Activated CD8-positive, alpha-beta memory T cell treated with anti-CD3 and anti-CD28 coated beads, Interleukin-2, amount 50 U/mL, for 1 hour (primary cell): Measurements from ENCODE around the gene TMEM190.
"Not testable (repeated sequence)": the region's sequence is repeated elsewhere in the genome, so short reads cannot be mapped to it uniquely, and the experiment has no call there.

Source experiments
- DNase-seq: peaks from one replicate; pipeline ENCODE4 v3.0.0-alpha.2; 2020; ENCODE audit errors: extremely low read depth

Gene TMEM190

DNA sequence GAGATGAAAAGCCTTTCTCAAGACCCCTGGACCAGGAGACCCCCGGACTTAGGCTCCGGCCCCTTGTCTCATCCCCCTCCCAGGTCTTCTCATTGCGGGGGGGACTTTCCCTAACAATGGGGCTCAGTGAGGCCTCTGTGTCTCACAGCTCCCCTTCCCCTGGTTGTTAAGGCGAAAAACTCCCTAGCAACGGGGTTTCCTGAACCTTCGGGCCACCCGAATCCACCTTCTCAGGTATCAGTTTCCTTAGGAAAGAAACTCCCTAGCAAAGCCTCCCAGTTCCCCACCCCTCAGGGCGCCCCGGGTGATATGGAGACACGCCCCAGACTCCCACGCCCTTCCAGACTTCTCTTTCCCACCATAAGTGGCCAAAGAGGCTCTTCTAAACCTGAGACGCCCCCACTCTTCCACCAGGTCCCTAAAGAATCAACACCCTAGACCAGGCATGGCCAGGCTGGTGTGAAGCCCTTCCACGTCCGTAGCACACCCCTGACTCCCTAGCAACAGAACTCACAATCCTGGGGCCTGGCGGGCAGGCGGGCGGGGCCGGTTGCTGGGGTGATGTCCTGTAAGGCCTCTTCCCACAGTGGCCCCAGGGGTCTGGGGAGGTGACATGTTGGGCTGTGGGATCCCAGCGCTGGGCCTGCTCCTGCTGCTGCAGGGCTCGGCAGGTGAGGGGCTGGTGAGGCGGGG is at the start of gene TMEM190:
Gene TMEM190 (plus strand): TSS at position 586 of the 693 bp plus-strand sequence. CDS start 28 bp downstream, at position 614.
- DNase-seq, result no peak

DNA sequence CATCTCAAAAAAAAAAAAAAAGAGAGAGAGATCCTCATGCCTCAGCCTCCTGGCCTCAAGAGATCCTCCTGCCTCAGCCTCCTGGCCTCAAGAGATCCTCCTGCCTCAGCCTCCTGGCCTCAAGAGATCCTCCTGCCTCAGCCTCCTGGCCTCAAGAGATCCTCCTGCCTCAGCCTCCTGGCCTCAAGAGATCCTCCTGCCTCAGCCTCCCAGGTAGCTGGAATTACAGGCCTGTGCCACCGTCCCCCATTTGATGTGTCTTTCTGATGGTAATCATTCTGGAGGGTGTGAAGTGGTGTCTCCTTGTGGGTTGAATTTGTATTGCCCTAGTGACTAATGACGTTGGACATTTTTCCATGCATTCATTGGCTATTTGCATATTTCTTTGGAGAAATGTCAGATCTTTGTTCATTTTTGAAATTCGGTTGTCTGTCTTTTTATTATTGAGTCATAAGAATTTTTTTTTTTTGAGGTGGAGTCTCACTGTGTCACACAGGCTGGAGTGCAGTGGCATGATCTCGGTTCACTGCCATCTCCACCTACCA is 47.8 kb upstream of the TMEM190 start:
- not testable (repeated sequence) for DNase-seq

DNA sequence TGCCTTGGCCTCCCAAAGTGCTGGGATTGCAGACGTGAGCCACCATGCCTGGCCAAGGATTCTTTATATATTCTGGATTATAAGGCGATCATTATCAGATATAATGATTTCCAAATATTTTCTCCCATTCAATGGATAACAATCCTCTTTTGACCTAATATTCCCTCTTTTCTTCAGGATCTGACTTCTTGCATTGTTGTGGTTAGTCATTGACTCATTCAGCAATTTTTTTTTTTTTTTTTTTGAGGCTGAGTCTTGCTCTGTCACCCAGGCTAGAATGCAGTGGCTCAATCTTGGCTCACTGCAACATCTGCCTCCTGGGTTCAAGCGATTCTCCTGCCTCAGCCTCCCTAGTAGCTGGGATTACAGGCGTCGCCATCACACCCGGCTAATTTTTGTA is 46.8 kb upstream of the TMEM190 start:
- DNase-seq, result not testable (repeated sequence)

DNA sequence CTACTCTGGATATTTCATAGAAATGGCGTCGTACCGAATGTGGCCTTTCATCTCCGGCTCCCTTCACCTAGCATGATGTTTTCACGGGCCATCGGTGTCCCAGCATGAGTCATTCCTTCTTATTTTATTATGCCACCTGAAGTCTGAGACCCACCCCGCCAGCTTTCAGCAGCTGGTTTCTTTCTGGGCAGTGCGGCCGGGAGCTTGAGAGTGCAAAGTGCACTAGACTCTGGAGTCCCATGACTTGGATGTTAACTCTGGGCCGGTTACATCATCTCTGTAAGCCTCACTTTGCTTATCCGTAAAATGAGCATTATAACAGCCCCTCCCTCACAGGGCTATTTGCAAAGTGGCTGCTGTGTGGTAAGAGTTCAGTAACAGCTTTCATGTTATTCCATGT is 42.8 kb upstream of the TMEM190 start:
- no peak for DNase-seq

DNA sequence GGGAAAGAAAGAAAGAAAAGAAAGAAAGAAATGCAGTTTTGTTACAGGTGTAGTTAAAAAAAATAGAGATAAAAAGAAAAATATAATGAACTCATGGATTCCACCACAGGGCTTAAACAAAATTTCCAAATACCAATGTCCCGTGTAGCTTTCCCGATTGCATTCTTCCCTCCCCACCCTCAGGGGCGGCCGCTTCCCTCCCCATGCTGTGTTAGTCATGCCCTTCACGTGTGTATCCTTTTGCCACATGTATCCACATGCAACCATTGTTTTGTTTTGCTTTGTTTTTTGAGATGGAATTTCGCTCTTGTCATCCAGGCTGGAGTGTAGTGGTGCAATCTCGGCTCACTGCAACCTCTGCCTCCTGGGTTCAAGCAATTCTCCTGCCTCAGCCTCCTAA is 40.5 kb upstream of the TMEM190 start:
- DNase-seq, result no peak

DNA sequence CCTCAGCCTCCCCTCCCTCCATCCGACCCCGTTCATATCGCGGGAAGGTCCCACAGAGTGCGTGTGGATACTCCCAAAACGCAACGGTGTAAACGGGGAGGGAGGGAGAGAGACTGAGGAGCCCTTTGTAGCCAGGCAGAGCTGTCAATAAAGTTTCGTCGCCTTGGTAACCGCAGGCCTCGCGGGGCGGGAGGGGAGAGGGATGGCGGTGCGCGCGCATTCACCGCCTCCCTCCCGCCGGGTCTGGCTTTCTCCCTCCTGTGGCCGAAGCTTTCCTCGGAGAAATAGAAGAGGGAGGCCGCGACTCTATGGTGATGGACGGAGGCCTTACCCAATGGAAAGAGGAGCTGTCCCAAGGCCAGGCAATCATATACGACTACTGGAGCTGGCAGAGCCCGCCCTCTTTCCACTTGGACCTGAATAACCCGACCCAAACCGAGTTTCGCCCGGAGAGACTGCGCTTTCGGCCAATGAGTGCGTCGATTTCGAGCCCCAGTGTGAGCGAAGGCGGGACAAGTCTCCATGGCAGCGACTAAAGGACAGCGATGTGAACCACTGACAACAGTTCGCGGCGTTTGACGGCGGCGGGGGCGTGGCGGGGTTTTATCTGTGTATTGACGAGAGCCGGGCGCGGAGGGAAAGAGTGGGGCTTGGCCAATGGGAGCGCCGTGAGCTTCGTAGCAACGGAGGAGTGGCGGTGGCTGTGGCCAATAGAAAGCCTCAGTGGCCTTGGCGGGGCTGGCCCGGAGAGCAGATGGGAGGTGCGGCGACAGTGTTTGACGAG is 37.3 kb upstream of the TMEM190 start, which contains the start of gene KMT5C:
Gene KMT5C (plus strand): TSS at position 772 of the 784 bp plus-strand sequence. CDS start 2,061 bp downstream, outside the sequence.
- peak; percentile 100 for DNase-seq

DNA sequence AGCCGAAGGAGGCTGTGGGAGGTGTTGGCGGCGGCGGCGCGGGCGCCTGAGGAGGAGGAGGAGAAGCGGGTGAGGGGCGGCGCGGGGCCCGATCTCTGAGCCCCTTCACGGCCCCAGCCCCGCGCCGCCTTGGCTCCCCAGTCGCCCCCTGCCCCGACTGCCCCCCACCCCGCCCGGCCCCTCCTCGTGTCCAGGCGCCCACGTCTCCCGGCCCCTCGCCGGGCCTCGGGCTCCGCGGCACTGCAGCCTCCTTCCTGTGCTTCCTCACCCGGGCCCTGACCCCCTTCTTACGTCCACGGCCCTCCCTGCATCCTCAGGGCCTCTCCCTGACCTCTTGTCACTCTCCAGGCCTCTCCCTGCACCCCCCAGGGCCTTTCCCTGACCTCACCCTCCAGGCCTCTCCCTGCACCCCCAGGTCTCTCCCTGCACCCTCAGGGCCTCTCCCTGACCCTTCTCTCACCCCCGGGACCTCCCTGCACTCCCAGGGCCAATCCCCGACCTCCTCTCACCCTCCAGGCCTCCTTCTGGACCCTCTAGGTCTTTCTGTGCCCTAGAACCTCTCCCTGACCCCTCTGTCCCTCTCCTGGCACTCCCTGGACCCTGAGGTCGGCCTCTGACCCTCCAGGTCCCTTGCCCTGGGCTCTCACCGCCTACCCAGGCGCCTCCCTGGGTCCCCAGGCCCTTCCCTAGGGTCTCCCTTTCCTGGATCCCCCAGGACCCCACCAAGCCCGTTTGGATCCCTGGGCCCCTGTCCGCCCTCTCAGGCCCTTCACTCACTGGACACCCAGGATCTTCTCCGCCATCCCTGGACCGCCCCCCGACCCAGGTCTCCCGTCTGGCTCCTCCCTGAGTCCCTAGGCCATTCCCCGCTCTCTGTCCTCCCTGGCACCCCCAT is 36.5 kb upstream of the TMEM190 start:
- no peak for DNase-seq

DNA sequence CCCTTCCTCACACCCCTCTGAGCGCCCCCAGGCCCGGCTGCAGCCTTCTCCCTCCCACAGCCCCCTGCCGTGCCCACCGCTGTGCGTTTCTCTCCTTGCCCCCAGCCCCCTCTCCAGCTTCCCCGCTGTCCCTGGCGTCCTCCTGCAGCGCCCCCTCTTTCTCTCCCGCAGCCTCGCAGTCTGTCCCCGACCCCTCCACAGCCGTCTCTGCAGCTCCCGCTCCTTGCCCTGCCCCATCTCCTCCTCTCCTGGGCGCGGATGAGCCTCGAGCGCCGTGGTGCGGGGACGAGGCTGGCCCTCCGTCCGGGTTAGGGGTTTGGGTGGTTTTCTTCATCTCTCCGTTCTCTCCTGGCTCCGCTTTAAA is 35.9 kb upstream of the TMEM190 start:
- DNase-seq, result no peak

DNA sequence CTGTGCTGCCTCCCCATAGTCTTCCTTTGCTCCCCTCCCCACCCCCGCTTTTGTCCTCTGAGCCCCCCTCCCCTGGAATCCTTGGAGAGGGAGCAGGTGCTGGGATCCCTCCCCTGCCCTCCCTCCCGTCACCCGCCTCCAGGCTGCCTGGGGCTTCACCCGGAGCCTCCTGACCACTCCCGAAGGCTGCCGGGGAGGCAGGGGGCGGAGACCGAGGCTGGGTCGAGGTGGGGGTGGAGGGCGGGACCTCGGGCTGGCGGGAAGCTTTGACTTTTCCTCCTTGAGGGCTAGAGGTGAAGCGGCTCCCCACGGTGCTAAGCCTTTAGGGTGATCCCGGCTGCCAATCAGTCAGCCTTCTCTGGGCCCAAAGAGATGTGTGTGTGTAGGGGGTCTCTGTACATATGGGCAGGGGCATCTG is 35.4 kb upstream of the TMEM190 start:
- DNase-seq, result no peak

DNA sequence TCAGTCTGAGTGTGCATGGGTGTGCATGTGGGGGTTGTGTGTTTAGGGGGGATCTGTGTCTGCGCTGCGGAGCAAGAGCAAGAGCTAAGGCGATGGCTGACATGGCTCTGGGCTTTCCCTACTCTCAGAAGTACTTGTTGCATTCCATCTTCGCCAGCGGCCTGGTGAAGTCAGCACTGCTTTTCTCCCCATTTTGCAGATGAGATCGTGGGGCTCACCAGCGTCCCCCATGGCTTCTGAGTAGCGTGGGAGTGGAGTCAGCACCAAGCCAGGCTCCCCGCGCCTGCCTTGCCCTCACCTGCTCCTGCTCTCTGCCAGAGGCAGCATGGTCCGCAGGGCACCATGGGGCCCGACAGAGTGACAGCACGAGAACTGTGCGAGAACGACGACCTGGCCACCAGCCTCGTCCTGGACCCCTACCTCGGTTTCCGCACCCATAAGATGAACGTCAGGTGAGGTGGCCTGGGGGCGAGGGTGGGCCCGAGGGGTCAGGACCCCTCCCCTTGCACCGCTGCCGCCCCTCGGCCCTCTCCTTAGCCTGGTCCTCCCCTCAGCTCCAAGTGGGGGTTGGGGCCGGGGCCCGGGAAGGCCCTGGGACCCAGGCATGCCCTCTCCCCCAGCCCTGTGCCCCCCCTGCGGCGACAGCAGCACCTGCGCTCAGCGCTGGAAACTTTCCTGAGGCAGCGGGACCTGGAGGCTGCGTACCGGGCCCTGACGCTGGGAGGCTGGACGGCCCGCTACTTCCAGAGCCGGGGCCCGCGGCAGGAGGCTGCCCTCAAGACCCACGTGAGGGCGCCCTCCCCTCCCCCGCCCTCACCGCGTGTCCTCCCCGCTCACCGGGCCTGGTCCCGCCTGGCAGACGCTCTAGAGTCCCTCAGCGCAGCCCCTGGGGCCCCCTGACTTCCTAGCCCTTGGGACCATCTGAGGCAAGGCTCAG is 34.8 kb upstream of the TMEM190 start:
- DNase-seq, result no peak

DNA sequence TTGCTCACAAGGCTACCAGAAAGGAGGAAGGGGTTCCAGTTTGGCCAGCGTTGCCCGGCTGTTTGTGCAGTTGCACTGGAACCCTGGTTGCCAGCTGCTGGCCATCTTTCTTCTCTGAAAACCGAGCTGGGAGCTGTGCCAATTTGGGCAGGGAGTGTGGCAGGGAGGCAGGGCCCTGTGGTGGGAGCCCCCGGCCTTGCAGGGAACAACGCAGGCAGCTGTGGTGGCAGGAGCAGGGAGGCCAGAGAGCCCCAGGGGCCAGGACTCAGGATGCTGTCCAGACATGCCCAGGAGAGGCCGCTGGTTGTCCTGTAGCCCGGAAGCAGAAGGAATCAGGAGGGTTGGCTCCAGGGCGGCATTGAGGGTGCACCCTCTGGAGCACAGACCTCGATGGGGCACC is 32.2 kb upstream of the TMEM190 start:
- DNase-seq, result no peak

DNA sequence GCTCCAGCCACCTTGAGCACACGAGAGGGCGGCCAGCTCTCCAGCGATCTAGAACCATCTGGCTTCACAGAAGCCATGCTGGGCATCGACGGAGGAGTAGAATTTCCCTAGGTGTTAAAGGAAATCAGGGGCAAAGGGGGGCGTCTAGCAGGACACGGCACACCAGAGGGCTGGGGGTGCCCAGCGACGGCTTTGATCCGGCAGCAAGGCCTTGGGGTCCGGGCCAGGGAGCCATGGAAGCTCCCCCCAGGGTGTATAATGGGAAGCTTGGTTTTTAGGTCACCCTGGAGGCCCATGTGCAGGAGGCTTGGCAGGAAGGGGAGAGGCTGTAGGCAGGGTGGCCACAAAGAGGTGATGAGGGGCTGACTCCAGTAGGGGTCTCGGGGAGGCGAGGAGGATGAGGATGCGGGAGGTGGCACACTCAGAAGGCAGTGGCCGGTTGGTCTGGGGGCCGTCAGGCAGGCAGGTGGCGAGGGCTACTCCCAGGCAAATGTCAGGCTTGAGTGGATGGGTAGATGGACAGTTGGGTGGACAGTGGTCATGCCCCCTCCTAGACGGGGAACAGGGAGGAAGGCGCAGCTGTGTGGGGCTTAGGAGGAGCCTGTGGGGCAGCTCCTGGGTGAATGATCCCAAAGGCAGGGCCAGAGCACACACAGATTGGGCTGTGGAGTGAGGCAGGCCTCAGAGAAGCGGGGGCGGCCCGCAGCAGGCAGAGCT is 31.4 kb upstream of the TMEM190 start:
- DNase-seq, result no peak

DNA sequence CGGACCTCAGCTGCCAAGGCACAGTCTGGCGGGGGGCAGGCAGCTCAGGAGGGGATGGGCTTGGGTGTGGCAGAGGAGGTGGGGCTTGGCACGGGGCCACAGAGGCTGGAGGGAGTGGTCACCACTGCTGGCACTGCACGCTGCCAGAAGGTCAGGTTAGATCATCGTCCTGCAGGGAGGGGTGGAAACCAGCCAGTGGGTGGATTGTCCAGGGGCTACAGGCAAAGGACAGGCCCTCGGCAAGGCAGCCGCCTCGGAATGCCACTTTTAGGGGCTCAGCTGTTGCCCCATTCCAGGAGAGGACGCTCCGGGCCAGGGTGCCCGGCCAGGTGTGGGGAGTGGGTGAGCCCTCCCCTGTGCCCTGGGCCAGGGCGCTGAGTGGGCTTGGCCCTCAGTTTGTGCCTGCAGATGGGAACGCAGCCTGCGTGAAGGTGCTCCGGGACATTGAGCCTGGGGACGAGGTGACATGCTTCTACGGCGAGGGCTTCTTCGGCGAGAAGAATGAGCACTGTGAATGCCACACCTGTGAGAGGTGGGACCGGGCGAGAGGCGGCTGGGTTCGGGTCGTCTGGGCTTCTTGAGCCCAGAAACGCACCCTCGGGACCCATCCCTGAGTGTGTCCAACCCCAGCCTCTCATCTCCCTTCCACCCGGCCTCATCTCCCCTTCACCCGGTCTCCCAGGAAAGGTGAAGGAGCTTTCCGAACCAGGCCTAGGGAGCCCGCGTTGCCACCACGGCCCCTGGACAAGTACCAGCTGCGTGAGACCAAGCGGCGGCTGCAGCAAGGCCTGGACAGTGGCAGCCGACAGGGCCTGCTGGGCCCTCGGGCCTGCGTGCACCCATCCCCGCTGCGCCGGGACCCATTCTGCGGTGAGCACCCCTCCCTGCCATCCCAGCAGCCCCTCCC is 30.6 kb upstream of the TMEM190 start:
- DNase-seq, result no peak

DNA sequence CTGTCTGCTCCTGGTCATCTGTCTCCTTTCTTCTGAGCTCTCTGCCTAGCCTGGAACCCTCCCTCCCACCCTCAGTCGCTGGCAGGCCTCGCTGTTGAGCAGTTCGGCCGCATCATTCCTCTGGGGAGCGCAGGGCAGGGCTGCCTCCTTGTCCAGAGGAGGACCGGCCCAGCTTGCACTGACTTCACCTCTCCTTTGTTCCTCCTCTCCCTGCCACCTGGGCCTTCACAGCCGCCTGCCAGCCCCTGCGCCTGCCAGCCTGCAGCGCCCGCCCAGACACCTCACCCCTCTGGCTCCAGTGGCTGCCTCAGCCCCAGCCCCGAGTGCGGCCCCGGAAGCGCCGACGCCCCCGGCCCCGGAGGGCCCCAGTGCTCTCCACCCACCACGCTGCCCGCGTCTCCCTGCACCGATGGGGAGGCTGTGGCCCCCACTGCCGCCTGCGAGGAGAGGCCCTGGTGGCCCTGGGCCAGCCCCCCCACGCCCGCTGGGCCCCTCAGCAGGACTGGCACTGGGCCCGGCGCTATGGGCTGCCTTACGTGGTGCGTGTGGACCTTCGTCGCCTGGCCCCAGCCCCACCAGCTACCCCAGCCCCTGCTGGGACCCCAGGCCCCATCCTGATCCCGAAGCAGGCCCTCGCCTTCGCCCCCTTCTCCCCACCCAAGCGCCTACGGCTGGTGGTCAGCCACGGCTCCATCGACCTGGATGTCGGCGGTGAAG is 29.7 kb upstream of the TMEM190 start:
- DNase-seq, result no peak

DNA sequence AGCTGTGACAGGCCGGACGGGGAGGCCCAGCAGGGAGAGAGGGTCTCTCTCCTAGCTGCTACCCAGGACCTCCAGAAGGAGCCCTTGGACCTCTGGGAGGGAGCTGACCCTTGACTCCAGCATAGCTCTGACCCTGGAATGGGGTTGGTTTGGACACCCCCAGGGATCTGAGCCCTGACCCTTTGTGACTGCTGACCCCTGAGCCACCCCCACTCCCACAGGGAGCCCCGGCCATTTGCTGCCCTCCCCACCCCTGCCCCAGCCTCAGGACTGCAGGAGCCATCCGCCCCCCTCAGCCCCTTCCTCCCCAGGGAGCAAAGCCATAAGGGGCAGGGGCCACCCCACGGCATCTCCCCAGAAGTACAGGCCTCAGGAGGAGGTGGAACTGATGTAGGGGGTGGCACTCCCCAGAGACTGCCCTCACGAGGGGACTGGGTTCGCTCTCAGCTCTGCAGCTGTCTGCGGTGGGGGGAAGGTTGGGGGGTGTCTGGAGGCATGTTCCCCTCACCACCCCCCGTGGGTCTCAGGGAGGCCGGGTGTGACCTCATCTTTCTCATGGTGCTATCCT is 29.1 kb upstream of the TMEM190 start:
- DNase-seq, result no peak

DNA sequence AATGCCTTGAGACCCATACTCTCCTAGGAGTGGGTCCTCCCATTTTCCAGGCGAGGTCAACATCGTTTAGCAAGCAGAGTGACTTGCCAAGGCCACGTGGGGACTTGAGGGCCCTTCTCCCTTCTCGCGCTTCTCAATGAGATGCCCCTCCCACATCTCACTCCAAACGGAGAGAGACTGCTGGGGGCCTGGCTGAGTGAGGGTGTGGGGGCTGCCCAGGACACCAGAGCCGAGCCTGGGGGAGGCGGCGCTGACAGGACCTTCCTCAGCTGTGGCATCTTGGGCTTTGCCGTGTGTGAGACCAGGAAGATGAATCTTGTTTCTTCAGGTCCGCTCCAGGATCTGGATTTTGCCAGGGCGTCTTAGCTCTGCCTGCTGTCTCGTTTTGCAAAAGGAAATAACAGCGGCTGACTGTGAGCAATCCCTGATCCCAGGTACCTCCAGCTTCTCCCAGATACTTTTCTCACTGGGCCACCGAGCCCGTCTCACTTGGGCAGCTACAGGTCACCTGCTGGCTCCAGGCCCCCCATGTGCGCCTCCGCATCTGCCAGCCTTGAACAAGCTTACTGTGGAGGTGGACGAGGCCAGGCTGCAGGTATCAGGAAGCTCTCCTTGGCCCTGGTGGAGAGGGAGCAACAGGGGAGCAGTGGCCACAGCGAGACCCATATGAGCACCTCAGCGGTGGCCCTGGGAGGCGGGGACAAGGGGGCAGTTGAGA is 28.1 kb upstream of the TMEM190 start:
- no peak for DNase-seq

DNA sequence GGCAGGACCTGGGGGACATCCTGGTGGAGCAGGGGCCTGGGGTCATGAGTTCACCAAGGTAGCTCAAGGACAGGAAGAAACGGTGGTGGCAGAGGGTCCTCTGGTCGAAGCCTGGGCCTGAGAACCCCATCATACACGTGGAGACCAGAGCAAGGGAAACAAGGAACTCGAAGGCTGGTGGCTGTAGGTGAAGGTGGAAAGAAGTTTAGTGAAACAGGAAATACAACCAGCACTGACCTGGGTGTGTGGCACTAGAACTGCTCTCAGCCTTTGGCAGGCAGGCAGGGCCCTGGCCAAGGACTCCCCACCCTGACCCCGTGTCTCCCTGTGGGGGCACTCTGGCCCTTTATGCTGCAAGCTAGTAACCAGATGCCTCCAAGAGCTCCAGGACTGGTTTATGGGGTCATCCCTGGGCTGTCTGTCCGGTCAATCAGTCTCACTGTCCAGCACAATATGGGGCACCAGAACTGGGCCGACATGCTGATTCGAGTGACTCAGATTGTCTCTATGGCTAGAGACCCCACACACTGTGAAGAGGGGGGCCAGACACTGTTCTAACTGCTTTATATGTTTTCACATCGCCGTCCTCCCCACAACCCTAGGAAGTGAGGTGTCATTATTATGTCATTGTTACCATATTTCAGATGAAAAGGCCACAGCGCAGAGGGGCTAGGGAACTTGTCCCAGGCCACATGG is 25.9 kb upstream of the TMEM190 start:
- DNase-seq, result no peak
